ENCODE results near the gene EEF1AKMT3. TPM values are rescaled to one million over a fixed set of nuclear protein-coding genes. Genes with fewer than 3 reads are reported as not detected.

Gene EEF1AKMT3
- total and polyA plus RNA-seq, 9 of the 15 experiments (the other 6 are each of a cell fraction or from before 2014, with no cell fraction given): 4.1 to 17.2 (median 7.9) TPM

- no peak overlapping the region for H3K4me3 ChIP-seq
- H3K9me1 ChIP-seq (ENCODE audit: control insufficient read depth, insufficient read depth, low read length): peaks cover 6% of the 10 kb centered on the region
- no TSS peak for BruUV-seq (replicated peaks)
- peaks cover 14 to 28% of the 10 kb centered on the region in 2 experiments; a peak in 3 of 5 replicates for H3K4me1 ChIP-seq (replicated peaks in 1 of 2; ENCODE audit: control insufficient read depth in 2 of 2, insufficient read depth in 2 of 2, low read length in 2 of 2)
- no peaks in the 10 kb centered on the region; the same call in 1 of the 2 replicates for H4K20me1 ChIP-seq (replicated peaks; ENCODE audit: control insufficient read depth, insufficient read depth, low read length)
- H3K9me3 ChIP-seq (replicated peaks; ENCODE audit: control insufficient read depth, insufficient read depth, low read depth, low read length): no peaks in the 10 kb centered on the region
- WGBS (ENCODE audit: insufficient coverage, low coverage, missing lambda C conversion rate): 66% methylated on average over 15 of the region's 17 CpGs
- H3K27me3 ChIP-seq (ENCODE audit: control insufficient read depth in 2 of 2, insufficient read depth in 2 of 2, low read length in 2 of 2): no peaks in the 10 kb centered on the region
- TF ChIP-seq ZKSCAN3 (CRISPR knock-in tag; IDR thresholded peaks at IDR 0.05): no peak
- TF ChIP-seq CXXC5 (CRISPR knock-in tag; IDR thresholded peaks at IDR 0.05): no peak
- no peak for TF ChIP-seq THRA (IDR thresholded peaks at IDR 0.05)
- TF ChIP-seq RBFOX2 (IDR thresholded peaks at IDR 0.05; ENCODE audit: low read depth, low read length): no peak
- TF ChIP-seq ZBTB7A (IDR thresholded peaks at IDR 0.05; ENCODE audit: borderline replicate concordance, control insufficient read depth, low read depth, low read length): no peak
- no peak for TF ChIP-seq KLF6 (CRISPR knock-in tag; IDR thresholded peaks at IDR 0.05; ENCODE audit: borderline replicate concordance)
- TF ChIP-seq TCF15 (CRISPR knock-in tag; IDR thresholded peaks at IDR 0.05): no peak
- TF ChIP-seq NFIC (IDR thresholded peaks at IDR 0.05): 0 out of 2 replicates have a peak, but pooled peaks have one; percentile 14
- 0 out of 6 replicates have a peak, but pooled peaks of 1 of the 3 experiments have one; percentile 9 for TF ChIP-seq CTCF (IDR thresholded peaks at IDR 0.05 in 2 of 3, conservative IDR thresholded peaks at IDR 0.05 in 1 of 3; ENCODE audit: insufficient read depth in 2 of 3, low read depth in 1 of 3, low read length in 3 of 3)
- no peaks in the 10 kb centered on the region for H3K36me3 ChIP-seq (ENCODE audit: control insufficient read depth, insufficient read depth, low read length)
- ATAC-seq (no peak), DNase-seq (ENCODE audit: extremely low read depth in 1 of 4, low spot score in 3 of 4) (no peak), FAIRE-seq (no peak)
- POLR2A ChIA-PET: interaction anchor here (0.7 kb wide), 1 partner anchor 31 kb away, joined by 4 read pairs; no protein-coding TSS in a partner anchor
- H3K27ac ChIP-seq (ENCODE audit: extremely low read depth, low read depth, low read length): no peak overlapping the region
- in situ Hi-C loops (cut with MboI): no loop called here
- intact Hi-C loops (cut with micrococcal nuclease): loop anchor here (2.0 kb wide), 1 partner anchor 55 kb away; no protein-coding TSS in a partner anchor
- H2AFZ ChIP-seq (ENCODE audit: low read depth, low read length): no peak overlapping the region
- no peaks in the 10 kb centered on the region for H3K79me2 ChIP-seq (ENCODE audit: control insufficient read depth, insufficient read depth, low read length)
- no peak overlapping the region for H3K4me2 ChIP-seq (ENCODE audit: insufficient read depth, low read length)
- CTCF ChIA-PET (ENCODE audit: low intra/inter-chr PET ratio): interaction anchor here (0.7 kb wide), 1 partner anchor 94 kb away, joined by 3 read pairs; no protein-coding TSS in a partner anchor
- H3K9ac ChIP-seq (ENCODE audit: insufficient read depth in 1 of 2, low read depth in 2 of 2, low read length in 2 of 2): 0 out of 4 replicates have a peak overlapping the region, but pooled peaks of 1 of the 2 experiments have one; percentile 17
These were observed 41.8 kb downstream of the EEF1AKMT3 start for GRCh38 chr12:57813971-57814772.

All from K562 (cell line).